Kidney epithelial cell (primary cell): Measurements from ENCODE around the gene TBCD. TPM values are rescaled to one million over a fixed set of nuclear protein-coding genes. Genes with fewer than 3 reads are reported as not detected.

Experiments
- DNase-seq: peaks from one replicate; pipeline ENCODE4 v3.0.0-alpha.2; 2010; ENCODE audit warnings: low read depth
- H3K27me3 ChIP-seq: 2 replicates; pipeline ENCODE4 v1.6.0; 2011; ENCODE audit warnings: low read length; ENCODE audit not compliant: control insufficient read depth, insufficient read depth
- H3K36me3 ChIP-seq: 2 replicates; pipeline ENCODE4 v1.5.1; 2011; ENCODE audit warnings: low read length; ENCODE audit not compliant: control insufficient read depth, insufficient read depth
- H3K4me3 ChIP-seq: 2 replicates; pipeline ENCODE4 v1.5.1; 2011; ENCODE audit warnings: low read depth, mild to moderate bottlenecking, control low read depth, low read length
- CTCF ChIP-seq: IDR thresholded peaks from 2 replicates; pipeline ENCODE4 v1.5.1; 2011; ENCODE audit warnings: mild to moderate bottlenecking, moderate library complexity, low read length, control low read depth, inconsistent platforms; ENCODE audit not compliant: insufficient read depth, poor library complexity, severe bottlenecking
- total RNA-seq: library from RNA; depleted of rRNA; stranded (reverse); fragments of >200 nt; gene quantifications from 2 replicates; pipeline ENCODE4 v1.2.3, GENCODE V29; 2015

The TBCD gene
- total RNA-seq, 1 donor from 2014 or later, result 69.6 TPM

DNA sequence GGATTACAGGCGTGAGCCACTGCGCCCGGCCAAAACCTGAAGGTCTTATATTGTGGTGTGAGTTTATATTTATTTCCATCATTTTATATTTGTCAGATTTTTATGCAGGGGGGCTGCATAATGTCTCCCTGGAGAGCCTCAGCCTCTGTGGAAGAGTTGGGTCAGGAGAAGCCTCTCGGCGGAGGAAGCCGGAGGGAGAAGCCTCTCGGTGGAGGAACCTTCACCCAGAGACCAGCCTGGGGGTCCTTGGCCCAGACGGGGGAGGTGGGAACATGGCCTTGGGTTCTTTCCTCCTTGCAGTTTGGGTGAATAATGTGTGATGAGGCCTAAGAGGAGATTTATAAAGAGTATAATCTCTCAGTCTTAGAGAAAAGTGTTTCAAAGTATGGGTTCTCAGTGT lies 110.3 kb downstream of the TBCD start:
- no peak for TF ChIP-seq CTCF
- Histone ChIP-seq H3K36me3 (no peaks in the 10 kb centered on the region), H3K27me3 (no peaks in the 10 kb centered on the region), H3K4me3 (no peak overlapping the region)
- DNase-seq, result no peak

DNA sequence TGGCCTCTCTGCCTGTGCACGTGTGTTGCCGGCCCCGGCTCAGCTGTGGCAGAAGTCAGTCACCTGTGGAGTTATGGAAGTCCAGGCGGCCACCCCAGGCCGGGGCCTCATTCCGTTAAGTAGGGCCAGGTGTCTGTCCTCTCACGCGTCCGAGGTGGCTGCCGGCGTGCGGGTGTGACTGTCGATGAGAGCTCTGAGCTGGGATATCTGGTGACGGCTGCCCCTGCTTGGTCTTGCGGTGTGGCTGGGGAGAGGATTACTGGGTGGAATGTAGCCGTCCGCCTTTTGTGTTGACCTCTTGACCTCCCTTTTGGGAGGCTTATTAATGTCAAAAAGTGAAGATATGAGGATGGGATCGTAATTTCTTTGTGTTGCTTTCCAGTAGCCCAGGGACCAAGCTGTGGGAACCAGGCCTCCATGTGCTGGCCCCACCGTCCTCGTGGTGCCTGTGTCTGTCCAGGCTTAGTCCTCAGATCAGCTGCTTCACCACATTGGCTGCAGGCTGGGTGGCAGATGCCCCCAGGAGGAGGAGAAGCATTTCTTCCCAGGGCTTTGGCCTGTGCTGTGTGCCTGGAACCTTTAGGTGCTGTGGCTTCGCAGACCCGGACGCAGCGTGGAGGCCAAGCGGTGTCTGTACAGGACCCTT lies 111.0 kb downstream of the TBCD start:
- no peak for TF ChIP-seq CTCF
- H3K36me3 ChIP-seq, result no peaks in the 10 kb centered on the region
- H3K4me3 ChIP-seq, result no peak overlapping the region
- H3K27me3 ChIP-seq, result no peaks in the 10 kb centered on the region
- DNase-seq, result no peak

GRCh38 chr17:82863383-82863940 lies 111.6 kb downstream of the TBCD start:
- no peak for DNase-seq
- Histone ChIP-seq H3K27me3 (no peaks in the 10 kb centered on the region), H3K36me3 (no peaks in the 10 kb centered on the region), H3K4me3 (no peak overlapping the region)
- no peak for TF ChIP-seq CTCF

GRCh38 chr17:82863941-82864712 lies 112.3 kb downstream of the TBCD start:
- no peaks in the 10 kb centered on the region for H3K27me3 ChIP-seq
- no peaks in the 10 kb centered on the region for H3K36me3 ChIP-seq
- DNase-seq, result no peak
- H3K4me3 ChIP-seq, result no peak overlapping the region
- no peak for TF ChIP-seq CTCF

DNA sequence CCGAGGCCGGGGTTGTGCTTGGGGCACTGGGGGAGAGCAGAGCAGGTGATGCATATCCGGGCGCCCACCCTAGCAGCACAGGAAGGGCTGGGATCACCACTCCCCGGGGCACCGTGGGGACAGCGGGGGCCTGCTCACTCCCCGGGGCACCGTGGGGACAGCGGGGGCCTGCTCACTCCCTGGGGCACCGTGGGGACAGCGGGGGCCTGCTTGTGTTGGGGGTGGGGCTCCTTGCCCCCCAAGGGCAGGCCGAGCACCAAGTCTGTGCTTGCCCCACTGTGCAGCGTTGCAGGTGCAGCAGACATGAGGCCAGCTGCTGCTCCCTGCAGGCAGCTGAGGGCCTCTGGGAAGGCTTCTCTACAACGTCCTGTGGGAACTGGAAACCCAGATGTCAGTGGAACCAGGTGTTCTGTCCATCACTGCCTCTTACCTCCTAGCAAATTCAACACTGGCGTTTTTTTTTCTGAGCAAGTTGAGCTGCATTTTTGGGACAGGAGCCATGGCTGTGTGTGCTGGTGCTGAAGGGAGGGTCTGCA lies 112.9 kb downstream of the TBCD start:
- no peak for TF ChIP-seq CTCF
- H3K4me3 ChIP-seq, result no peak overlapping the region
- no peaks in the 10 kb centered on the region for H3K27me3 ChIP-seq
- DNase-seq, result no peak
- no peaks in the 10 kb centered on the region for H3K36me3 ChIP-seq

- Histone ChIP-seq H3K4me3 (no peak overlapping the region), H3K36me3 (no peaks in the 10 kb centered on the region), H3K27me3 (no peaks in the 10 kb centered on the region)
- TF ChIP-seq CTCF, result no peak
- DNase-seq, result no peak
Observed at GRCh38 chr17:82865274-82865673, 113.4 kb downstream of the TBCD start.
